Neuronal stem cell (in vitro differentiated cells): ENCODE measurements around the gene GARS1. TPM values are rescaled to one million over a fixed set of nuclear protein-coding genes. Genes with fewer than 3 reads are reported as not detected.

ENCODE experiments used
- DNase-seq: peaks from one replicate; pipeline ENCODE4 v3.0.0-alpha.2; 2013; ENCODE audit warnings: low spot score
- H2AFZ ChIP-seq: one replicate; pipeline ENCODE4 v1.6.1; 2013; ENCODE audit warnings: mild to moderate bottlenecking, low read length, inconsistent platforms
- H2AK5ac ChIP-seq: 2 replicates; pipeline ENCODE4 v1.6.1; 2013; ENCODE audit warnings: low read depth, mild to moderate bottlenecking, inconsistent platforms, low read length, moderate library complexity, mixed read lengths
- H2BK120ac ChIP-seq: 2 replicates; pipeline ENCODE4 v1.6.1; 2013; ENCODE audit warnings: low read depth, mild to moderate bottlenecking, inconsistent platforms, low read length, moderate library complexity, mixed read lengths
- H2BK12ac ChIP-seq: one replicate; pipeline ENCODE4 v1.6.1; 2013; ENCODE audit warnings: low read length, inconsistent platforms
- H2BK15ac ChIP-seq: 2 replicates; pipeline ENCODE4 v1.6.1; 2013; ENCODE audit warnings: mild to moderate bottlenecking, low read length, inconsistent platforms, mixed read lengths
- H2BK5ac ChIP-seq: one replicate; pipeline ENCODE4 v1.6.1; 2013; ENCODE audit warnings: inconsistent platforms, mild to moderate bottlenecking, low read length, moderate library complexity
- H3K14ac ChIP-seq: one replicate; pipeline ENCODE4 v1.6.1; 2013; ENCODE audit warnings: low read length, inconsistent platforms
- H3K18ac ChIP-seq: 2 replicates; pipeline ENCODE4 v1.6.1; 2013; ENCODE audit warnings: low read length, inconsistent platforms
- H3K23ac ChIP-seq: 2 replicates; pipeline ENCODE4 v1.6.1; 2013; ENCODE audit warnings: low read depth, mild to moderate bottlenecking, mixed read lengths, low read length, inconsistent platforms; ENCODE audit not compliant: poor library complexity
- H3K27ac ChIP-seq: replicated peaks from 3 replicates; pipeline ENCODE4 v1.5.1; 2013; ENCODE audit warnings: low read length, inconsistent platforms
- H3K27me3 ChIP-seq, 3 experiments: 2 replicates each; pipeline ENCODE4 v1.6.1; 2013; ENCODE audit warnings: low read length in 3 of 3, mild to moderate bottlenecking in 2 of 3, inconsistent platforms in 1 of 3, low read depth in 1 of 3, mixed read lengths in 1 of 3, moderate library complexity in 1 of 3; ENCODE audit not compliant: control insufficient read depth in 3 of 3, insufficient read depth in 3 of 3
- H3K36me3 ChIP-seq, 2 donors: replicated peaks in 1 of 2; 2 replicates each; pipeline ENCODE4 v1.6.1; 2013; ENCODE audit warnings: low read length in 2 of 2; ENCODE audit not compliant: control insufficient read depth in 2 of 2, insufficient read depth in 2 of 2
- H3K4ac ChIP-seq: 2 replicates; pipeline ENCODE4 v1.6.1; 2013; ENCODE audit warnings: inconsistent platforms, mild to moderate bottlenecking, low read length, moderate library complexity
- H3K4me1 ChIP-seq, 2 donors: 1 replicate in 1 of 2; 2 replicates in 1 of 2; pipeline ENCODE4 v1.6.1; 2013; ENCODE audit warnings: low read length in 2 of 2, low read depth in 1 of 2; ENCODE audit not compliant: control insufficient read depth in 2 of 2, insufficient read depth in 1 of 2
- H3K4me2 ChIP-seq: one replicate; pipeline ENCODE4 v1.6.1; 2013; ENCODE audit warnings: mild to moderate bottlenecking, low read length, inconsistent platforms; ENCODE audit not compliant: insufficient read depth, poor library complexity, severe bottlenecking
- H3K4me3 ChIP-seq, 2 donors: 2 replicates each; pipeline ENCODE4 v1.5.1; 2013; ENCODE audit warnings: low read length in 2 of 2, mild to moderate bottlenecking in 2 of 2, inconsistent platforms in 1 of 2, moderate library complexity in 1 of 2
- H3K79me1 ChIP-seq: one replicate; pipeline ENCODE4 v1.6.1; 2013; ENCODE audit warnings: low read depth, mild to moderate bottlenecking, inconsistent platforms, low read length, moderate library complexity
- H3K9ac ChIP-seq: one replicate; pipeline ENCODE4 v1.6.1; 2013; ENCODE audit warnings: mild to moderate bottlenecking, low read depth, low read length, inconsistent platforms; ENCODE audit not compliant: poor library complexity
- H3K9me3 ChIP-seq, 2 donors: replicated peaks in 1 of 2; 2 replicates each; pipeline versions ENCODE3 to v1.6.1; 2013; ENCODE audit warnings: low read length in 2 of 2, mild to moderate bottlenecking in 2 of 2, inconsistent platforms in 1 of 2, low read depth in 1 of 2, mixed read lengths in 1 of 2, moderate library complexity in 1 of 2; ENCODE audit not compliant: control insufficient read depth in 2 of 2, insufficient read depth in 1 of 2
- H4K8ac ChIP-seq: one replicate; pipeline ENCODE4 v1.6.1; 2013; ENCODE audit warnings: low read depth, mild to moderate bottlenecking, inconsistent platforms, low read length, moderate library complexity
- H4K91ac ChIP-seq: one replicate; pipeline ENCODE4 v1.6.1; 2013; ENCODE audit warnings: low read length, low read depth, mild to moderate bottlenecking, inconsistent platforms; ENCODE audit not compliant: poor library complexity
- WGBS, 2 donors: extraction: QIAGEN DNeasy Blood & Tissue Kit; methylation state at CpG; one replicate each; pipeline ENCODE4 v1.1.7; 2013; ENCODE audit warnings: missing lambda C conversion rate in 2 of 2, mixed read lengths in 1 of 2; ENCODE audit not compliant: insufficient read length in 2 of 2, insufficient replicate concordance in 1 of 2; ENCODE audit errors: extremely low coverage in 2 of 2; 5-methylcytosine and 5-hydroxymethylcytosine counted together
- polyA plus RNA-seq, 2 experiments: library from polyadenylated mRNA; stranded (reverse); fragments of 200-250 nt; gene quantifications; one replicate each; pipeline ENCODE4 v1.2.3, GENCODE V29; 2013

Gene GARS1
- 102 TPM for polyA plus RNA-seq (2013, experiment 1 of 2)
- polyA plus RNA-seq (2013, experiment 2 of 2) = 101 TPM

- peak within 1 kb of the TSS; percentile 89 for H2BK15ac ChIP-seq
- H2BK5ac ChIP-seq = peak within 1 kb of the TSS; percentile 93
- peak within 1 kb of the TSS; percentile 94 for H2BK120ac ChIP-seq
- H4K8ac ChIP-seq = peak within 1 kb of the TSS; percentile 82
- peak within 1 kb of the TSS; percentile 98 for H3K9ac ChIP-seq
- DNase-seq = peak; percentile 87
- peak within 1 kb of the TSS; percentile 100 for H3K23ac ChIP-seq
- H3K27me3 ChIP-seq = no peaks in the 10 kb centered on the region
- peak within 1 kb of the TSS; percentile 90 to 97 for H3K4me3 ChIP-seq
- H2BK12ac ChIP-seq = peak within 1 kb of the TSS; percentile 94
- peak within 1 kb of the TSS; percentile 100 for H3K14ac ChIP-seq
- no peaks in the 10 kb centered on the region for H3K9me3 ChIP-seq
- H3K4me2 ChIP-seq = peak within 1 kb of the TSS; percentile 85
- WGBS, 2 donors = no CpG with 5 or more reads among the region's 84 CpGs
- H3K27ac ChIP-seq = peak within 1 kb of the TSS; percentile 81
- peaks cover 0 to 29% of the 10 kb centered on the region in 2 donors for H3K36me3 ChIP-seq
- no peak within 1 kb of the TSS for H4K91ac ChIP-seq
- H3K4me1 ChIP-seq = peaks cover 1 to 5% of the 10 kb centered on the region in 2 donors
- H2AFZ ChIP-seq = peak within 1 kb of the TSS; percentile 97
- H3K18ac ChIP-seq = peak within 1 kb of the TSS; percentile 100
- H2AK5ac ChIP-seq = peak within 1 kb of the TSS; percentile 34
- peaks cover 7% of the 10 kb centered on the region for H3K79me1 ChIP-seq
- peak within 1 kb of the TSS; percentile 66 for H3K4ac ChIP-seq
These were observed at the start of gene GARS1 for GRCh38 chr7:30594540-30595435. GARS1 (plus strand) TSS chr7:30594878; CDS start chr7:30594922, 44 bp downstream.

- H3K27ac ChIP-seq = no peak overlapping the region
- DNase-seq = no peak
- no peak overlapping the region for H2AFZ ChIP-seq
- H3K27me3 ChIP-seq = no peaks in the 10 kb centered on the region
- H3K23ac ChIP-seq = no peak overlapping the region
- WGBS, 2 donors = no CpG with 5 or more reads among the region's 5 CpGs
- H3K36me3 ChIP-seq = no peaks in the 10 kb centered on the region
- no peak overlapping the region for H2BK15ac ChIP-seq
- no peak overlapping the region for H4K91ac ChIP-seq
- H2BK120ac ChIP-seq = no peak overlapping the region
- no peak overlapping the region for H3K4me3 ChIP-seq
- no peak overlapping the region for H3K18ac ChIP-seq
- H4K8ac ChIP-seq = no peak overlapping the region
- no peak overlapping the region for H3K14ac ChIP-seq
- H2BK12ac ChIP-seq = no peak overlapping the region
- H3K4ac ChIP-seq = no peak overlapping the region
- H3K4me2 ChIP-seq = peak overlapping the region; percentile 3
- H3K79me1 ChIP-seq = no peaks in the 10 kb centered on the region
- no peak overlapping the region for H2BK5ac ChIP-seq
- no peaks in the 10 kb centered on the region for H3K9me3 ChIP-seq
- H3K9ac ChIP-seq = no peak overlapping the region
- H3K4me1 ChIP-seq = peaks cover 3 to 9% of the 10 kb centered on the region in 2 donors
- H2AK5ac ChIP-seq = no peak overlapping the region
These were observed 48.7 kb upstream of the GARS1 start for GRCh38 chr7:30545791-30546555.

GRCh38 chr7:30546596-30546995 lies 48.1 kb upstream of the GARS1 start:
- H3K79me1 ChIP-seq = no peaks in the 10 kb centered on the region
- H3K27ac ChIP-seq = no peak overlapping the region
- H3K27me3 ChIP-seq = no peaks in the 10 kb centered on the region
- peak overlapping the region; percentile 67 for H3K18ac ChIP-seq
- peak overlapping the region; percentile 76 for H2BK12ac ChIP-seq
- H2AK5ac ChIP-seq = no peak overlapping the region
- DNase-seq = no peak
- peaks cover 3 to 11% of the 10 kb centered on the region in 2 donors for H3K4me1 ChIP-seq
- no peak overlapping the region for H3K14ac ChIP-seq
- H2BK15ac ChIP-seq = no peak overlapping the region
- WGBS, 2 donors = no CpG with 5 or more reads among the region's 4 CpGs
- no peaks in the 10 kb centered on the region for H3K36me3 ChIP-seq
- H2BK5ac ChIP-seq = no peak overlapping the region
- no peaks in the 10 kb centered on the region for H3K9me3 ChIP-seq
- no peak overlapping the region for H3K4ac ChIP-seq
- peak overlapping the region; percentile 94 for H4K91ac ChIP-seq
- peak overlapping the region; percentile 1 for H3K9ac ChIP-seq
- no peak overlapping the region for H3K23ac ChIP-seq
- no peak overlapping the region for H4K8ac ChIP-seq
- no peak overlapping the region for H3K4me2 ChIP-seq
- H3K4me3 ChIP-seq = no peak overlapping the region
- no peak overlapping the region for H2BK120ac ChIP-seq
- H2AFZ ChIP-seq = no peak overlapping the region

GRCh38 chr7:30548845-30549244 lies 45.8 kb upstream of the GARS1 start:
- Histone ChIP-seq H3K79me1 (no peaks in the 10 kb centered on the region), H3K4me3 (no peak overlapping the region), H2BK12ac (no peak overlapping the region), H3K4me2 (no peak overlapping the region), H3K4me1 (peaks cover 3 to 11% of the 10 kb centered on the region in 2 donors), H4K91ac (no peak overlapping the region), H3K36me3 (no peaks in the 10 kb centered on the region), H3K9me3 (no peaks in the 10 kb centered on the region), H4K8ac (no peak overlapping the region), H2BK15ac (no peak overlapping the region), H3K23ac (no peak overlapping the region), H3K27me3 (no peaks in the 10 kb centered on the region), H3K27ac (peak overlapping the region; percentile 83), H3K4ac (no peak overlapping the region), H3K18ac (no peak overlapping the region), H2BK5ac (no peak overlapping the region), H3K9ac (no peak overlapping the region), H2AK5ac (no peak overlapping the region), H2BK120ac (no peak overlapping the region), H2AFZ (peak overlapping the region; percentile 87), H3K14ac (no peak overlapping the region)
- DNase-seq = peak; percentile 73
- no CpG with 5 or more reads among the region's 6 CpGs for WGBS, 2 donors
